ENCODE results near the gene HOXC4.

- no peak for TF ChIP-seq EZH2 (IDR thresholded peaks at IDR 0.05; ENCODE audit: insufficient read depth, poor library complexity, severe bottlenecking)
- TF ChIP-seq EZH2phosphoT487 (IDR thresholded peaks at IDR 0.05; ENCODE audit: insufficient read depth, low read depth): no peak
These were observed 48.6 kb upstream of the HOXC4 start for GRCh38 chr12:54004841-54005530.

Data from GM23248 (cell line).